GM12878 (cell line): ENCODE measurements around the gene NOL4L. TPM values are rescaled to one million over a fixed set of nuclear protein-coding genes. Genes with fewer than 3 reads are reported as not detected.
A peak's percentile ranks its signal among the peaks of the same experiment; 100 is the strongest.

Experiments
- ATAC-seq: fragments of 200-7000 bp; cut with Tn5 transposase; 3 replicates; pipeline ENCODE4 v1.9.1; 2020; ENCODE audit warnings: mild to moderate bottlenecking, moderate library complexity
- BruUV-seq: library from RNA; stranded (reverse); fragments of 400-500 nt; replicated peaks from 2 replicates; lab custom pipeline; 2021; lab: Mats Ljungman, UMichigan
- CTCF ChIA-PET: fragments of 300-600 bp; sonication (Branson Sonifier 250); formaldehyde crosslinking; extraction: SDS; loops from one replicate; lab custom pipeline; 2021; ENCODE audit warnings: inconsistent platforms; lab: Yijun Ruan, JAX
- POLR2A ChIA-PET: fragments of 350-600 bp; formaldehyde crosslinking; extraction: SDS; loops from one replicate; lab custom pipeline; 2021; ENCODE audit warnings: inconsistent platforms; lab: Charles Lee
- RAD21 ChIA-PET: fragments of 300-600 bp; sonication (Branson Sonifier 250); formaldehyde crosslinking; loops from one replicate; lab custom pipeline; 2023; ENCODE audit warnings: antibody characterized with exemption; ENCODE audit not compliant: unreplicated experiment; lab: Charles Lee
- SMC1A ChIA-PET: fragments of 300-600 bp; sonication (Branson Sonifier 250); formaldehyde crosslinking; loops from one replicate; lab custom pipeline; 2023; ENCODE audit not compliant: unreplicated experiment, uncharacterized antibody; lab: Charles Lee
- DNase-seq: peaks from one replicate; pipeline ENCODE4 v3.0.0-alpha.2; 2011; ENCODE audit warnings: low read depth, low spot score
- FAIRE-seq: peaks from 3 replicates; lab custom pipeline; 2011; peaks lifted over from hg19 to GRCh38; lab: Jason Lieb, UNC
- H2AFZ ChIP-seq: 2 replicates; pipeline ENCODE4 v1.6.0; 2011; ENCODE audit warnings: low read depth, low read length, control low read depth; ENCODE audit not compliant: control insufficient read depth
- H3K27ac ChIP-seq: 2 replicates; pipeline ENCODE4 v1.5.1; 2011; ENCODE audit warnings: control low read depth; ENCODE audit not compliant: control insufficient read depth, insufficient read depth
- H3K27me3 ChIP-seq, 2 experiments: replicated peaks in 1 of 2; 2 replicates each; pipeline versions ENCODE4 v1.6.0 to v1.6.1; 2011; ENCODE audit warnings: low read length in 1 of 2; ENCODE audit not compliant: control insufficient read depth in 2 of 2, insufficient read depth in 2 of 2
- H3K36me3 ChIP-seq, 2 experiments: 2 replicates each; pipeline ENCODE4 v1.5.1; 2011; ENCODE audit warnings: low read length in 1 of 2; ENCODE audit not compliant: control insufficient read depth in 2 of 2, insufficient read depth in 2 of 2
- H3K4me1 ChIP-seq: 2 replicates; pipeline ENCODE4 v1.6.1; 2011; ENCODE audit warnings: mild to moderate bottlenecking, low read length, moderate library complexity, mixed read lengths; ENCODE audit not compliant: control insufficient read depth, insufficient read depth
- H3K4me2 ChIP-seq: 2 replicates; pipeline ENCODE4 v1.6.0; 2011; ENCODE audit warnings: control low read depth; ENCODE audit not compliant: control insufficient read depth, insufficient read depth
- H3K4me3 ChIP-seq: fragments of 200-600 bp; sonication (generic); 2 replicates; pipeline ENCODE4 v1.5.1; 2016
- H3K79me2 ChIP-seq: 2 replicates; pipeline ENCODE4 v1.6.0; 2011; ENCODE audit warnings: low read length; ENCODE audit not compliant: control insufficient read depth, insufficient read depth
- H3K9ac ChIP-seq: 2 replicates; pipeline ENCODE4 v1.8.0; 2011; ENCODE audit warnings: low read length, control low read depth, mixed read lengths; ENCODE audit not compliant: control insufficient read depth, insufficient read depth
- H3K9me3 ChIP-seq: replicated peaks from 3 replicates; pipeline ENCODE4 v1.5.1; 2011; ENCODE audit warnings: mild to moderate bottlenecking, low read length; ENCODE audit not compliant: control insufficient read depth, insufficient read depth
- H4K20me1 ChIP-seq: 2 replicates; pipeline ENCODE4 v1.6.0; 2011; ENCODE audit not compliant: control insufficient read depth, insufficient read depth
- CREB1 ChIP-seq: IDR thresholded peaks from 2 replicates; pipeline ENCODE4 v1.6.1; 2012; ENCODE audit warnings: low read depth, mild to moderate bottlenecking, inconsistent platforms
- E2F4 ChIP-seq: IDR thresholded peaks from 2 replicates; pipeline ENCODE4 v1.6.1; 2012; ENCODE audit warnings: low read depth, low read length, improper control_type of control experiment
- E2F8 ChIP-seq: fragments of 450-650 bp; IDR thresholded peaks from 2 replicates; pipeline ENCODE4 v1.6.1; 2018; ENCODE audit warnings: mild to moderate bottlenecking, low read depth, moderate library complexity; ENCODE audit not compliant: partially characterized antibody
- IKZF1 ChIP-seq: fragments of 450-650 bp; conservative IDR thresholded peaks from 2 replicates; pipeline ENCODE4 v1.6.1; 2017; ENCODE audit warnings: antibody characterized with exemption, mild to moderate bottlenecking
- NBN ChIP-seq: fragments of 450-650 bp; IDR thresholded peaks from 2 replicates; pipeline ENCODE4 v1.6.1; 2016
- POLR2A ChIP-seq: IDR thresholded peaks from 2 replicates; pipeline ENCODE4 v1.6.1; 2011; ENCODE audit warnings: low read depth, mild to moderate bottlenecking, low read length
- SMC3 ChIP-seq: IDR thresholded peaks from 2 replicates; pipeline ENCODE4 v1.6.1; 2011; ENCODE audit warnings: low read length, improper control_type of control experiment, borderline replicate concordance
- SRF ChIP-seq, 2 experiments: IDR thresholded peaks; 2 replicates each; pipeline ENCODE4 v1.6.1; 2011; ENCODE audit warnings: low read depth in 2 of 2, low read length in 2 of 2, mild to moderate bottlenecking in 1 of 2, moderate library complexity in 1 of 2
- USF1 ChIP-seq: IDR thresholded peaks from 2 replicates; pipeline ENCODE4 v1.6.1; 2011; ENCODE audit warnings: borderline replicate concordance, low read depth, mild to moderate bottlenecking, moderate library complexity, mixed read lengths, low read length; ENCODE audit not compliant: insufficient read depth; ENCODE audit errors: extremely low read length
- ZZZ3 ChIP-seq: IDR thresholded peaks from 2 replicates; pipeline ENCODE4 v1.6.1; 2011; ENCODE audit warnings: low read depth; ENCODE audit not compliant: control insufficient read depth, insufficient read length
- WGBS: methylation state at CpG from one replicate; pipeline ENCODE4 v1.1.6; 2016; ENCODE audit warnings: low lambda C conversion rate; ENCODE audit not compliant: insufficient replicate concordance, insufficient coverage; ENCODE audit errors: missing lambda C conversion rate; 5-methylcytosine and 5-hydroxymethylcytosine counted together
- in situ Hi-C: fragments of 300-500 bp; cut with MboI; formaldehyde crosslinking; loops from 9 replicates; pipeline ENCODE4 v1.14.3; 2018; ENCODE audit warnings: mixed read lengths
- intact Hi-C: fragments of 100-400 bp; cut with micrococcal nuclease; formaldehyde crosslinking; loops from one replicate; pipeline ENCODE4 v1.14.2; 2022; ENCODE audit not compliant: unreplicated experiment
- polyA plus RNA-seq, 11 experiments: library from polyadenylated mRNA; depleted of rRNA in 4 of 11; unstranded in 6 of 11; stranded (reverse) in 5 of 11; fragments of >200 nt; fragmentation: Nextera tagmentation in 4 of 11; fragmentation: Illumina TruSeq in 1 of 11; extraction: Ambion mirVana in 4 of 11; extraction: Trizol in 1 of 11; gene quantifications; 1 replicate in 1 of 11; 2 replicates in 10 of 11; pipeline versions ENCODE4 v1.2.1 to v1.2.3, GENCODE V29; 2011 to 2016; ENCODE audit warnings: inconsistent platforms in 2 of 11, missing spikeins in 2 of 11, low read depth in 1 of 11
- total RNA-seq, 4 experiments: library from RNA; depleted of rRNA in 3 of 4; stranded (reverse); fragments of >200 nt in 3 of 4; fragmentation: Illumina TruSeq in 1 of 4; extraction: Trizol in 1 of 4; gene quantifications; 2 replicates each; pipeline versions ENCODE4 v1.2.1 to v1.2.3, GENCODE V29; 2013 to 2021

The NOL4L gene
- total and polyA plus RNA-seq, 10 of the 15 experiments (the other 5 are each of a cell fraction or from before 2014, with no cell fraction given), result 2.3 to 24.0 (median 8.0) TPM

DNA sequence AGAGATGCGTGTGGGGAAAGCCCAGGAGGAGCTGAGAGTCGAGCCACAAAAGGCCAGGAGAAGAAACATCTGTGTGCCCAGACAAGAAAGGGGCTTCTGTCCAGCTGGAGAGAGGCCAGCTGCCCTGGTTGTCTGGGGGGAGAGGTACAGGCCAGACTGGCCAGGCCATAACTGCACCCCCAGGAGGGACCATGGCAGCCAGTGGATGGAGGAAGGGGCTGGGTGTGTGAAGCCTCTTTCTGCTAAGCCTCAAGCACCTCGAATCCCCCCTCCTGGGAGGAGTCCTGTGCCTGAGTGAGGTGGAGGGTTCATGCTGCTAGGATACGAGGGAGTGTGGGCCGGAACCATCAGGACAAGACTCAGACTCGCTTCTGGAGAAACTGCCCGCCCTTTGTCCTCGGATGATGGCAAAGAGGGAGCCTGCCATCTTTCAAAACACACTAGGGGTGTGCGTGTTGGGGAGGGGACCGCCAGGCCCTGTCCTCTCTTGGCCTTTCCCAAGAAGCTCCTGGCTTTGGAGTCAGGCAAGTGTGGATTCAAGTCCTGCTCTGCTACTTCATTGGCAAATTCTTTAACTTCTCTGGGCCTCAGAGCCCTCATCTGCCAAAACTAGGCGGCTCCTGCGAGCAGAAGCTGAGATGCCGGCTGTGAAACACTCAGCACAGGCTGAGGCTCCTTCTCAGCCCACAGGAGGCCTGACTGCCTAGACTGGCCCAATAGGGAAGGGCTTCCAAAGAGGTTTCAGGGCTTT is 136.7 kb downstream of the NOL4L start (continued):
- TF ChIP-seq E2F8 (no peak), E2F4 (no peak)
- TF ChIP-seq, all 136 proteins: peak for 0

DNA sequence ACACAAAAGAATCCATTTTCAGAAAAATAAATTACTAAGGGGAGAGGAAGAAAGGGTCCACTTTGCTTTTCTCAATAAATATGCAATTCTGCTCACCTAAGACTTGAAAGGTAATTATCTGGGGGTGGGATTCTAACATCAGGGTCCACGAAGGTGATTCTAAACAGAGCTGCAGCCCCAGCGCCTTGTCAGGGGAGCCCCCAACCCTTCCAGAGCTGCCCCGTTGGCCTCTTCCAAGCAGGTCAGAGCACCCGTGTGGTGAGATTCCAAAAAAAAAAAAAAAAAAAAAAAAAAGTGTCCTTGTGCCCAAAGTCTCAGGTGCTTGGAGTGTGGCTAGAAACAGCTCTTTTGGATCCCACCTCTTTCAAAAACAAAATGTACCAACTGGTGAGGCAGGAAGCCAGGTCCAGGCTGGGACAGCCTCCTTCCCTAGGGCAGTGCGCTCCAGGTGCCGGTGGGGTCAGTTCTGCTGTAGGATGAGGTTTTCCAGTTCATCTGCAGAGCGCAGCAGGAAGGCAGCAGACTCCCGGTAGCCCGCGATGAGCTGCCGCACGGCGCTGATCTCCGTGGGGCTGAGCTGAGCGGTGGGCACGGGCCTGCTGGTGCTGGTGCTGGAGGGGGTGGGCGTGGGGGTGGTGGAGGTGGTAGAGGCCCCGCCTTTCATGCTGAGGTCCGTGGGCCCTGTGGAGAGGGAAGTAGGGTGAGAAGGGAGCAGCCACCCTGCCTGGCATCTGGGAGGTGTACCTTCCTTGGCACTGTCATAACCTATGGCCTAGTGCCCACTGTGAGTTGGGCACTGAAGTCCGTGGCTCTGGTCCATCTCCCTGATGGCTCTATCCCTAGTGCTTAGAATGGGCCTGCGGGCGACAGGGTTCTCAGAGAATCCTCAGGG is 137.8 kb downstream of the NOL4L start:
- H3K79me2 ChIP-seq, result no peaks in the 10 kb centered on the region
- ChIA-PET SMC1A (no interaction called here), CTCF (interaction anchor here (0.6 kb wide), 2 partner anchors 34 to 45 kb away, joined by 3 read pairs; no protein-coding TSS in a partner anchor), RAD21 (no interaction called here), POLR2A (interaction anchor here (0.7 kb wide), 1 partner anchor 42 kb away, joined by 8 read pairs; no protein-coding TSS in a partner anchor)
- no peaks in the 10 kb centered on the region for H3K4me1 ChIP-seq
- intact Hi-C loops, result no loop called here
- no peaks in the 10 kb centered on the region for H3K27me3 ChIP-seq
- no TSS peak for BruUV-seq
- ATAC-seq, result no peak
- H3K36me3 ChIP-seq, result peaks cover 0 to 1% of the 10 kb centered on the region in 2 experiments; a peak in 2 of 4 replicates
- no peak for TF ChIP-seq USF1
- no peak for TF ChIP-seq SMC3
- TF ChIP-seq ZZZ3, result no peak
- no peak for TF ChIP-seq CREB1
- TF ChIP-seq POLR2A, result peak; percentile 31; the same call in 1 of the 2 replicates
- TF ChIP-seq NBN, result no peak
- TF ChIP-seq IKZF1, result no peak
- TF ChIP-seq SRF (IDR thresholded peaks at IDR 0.05; ENCODE audit: low read depth in 2 of 2, low read length in 2 of 2), result 0 out of 4 replicates have a peak, but pooled peaks of 1 of the 2 experiments have one; percentile 8
- DNase-seq, result no peak
- no peaks in the 10 kb centered on the region for H3K9me3 ChIP-seq
- no peak for FAIRE-seq
- WGBS, result 91% methylated on average over 21 of the region's 22 CpGs
- H3K4me2 ChIP-seq, result no peak overlapping the region
- no peak overlapping the region for H3K4me3 ChIP-seq
- in situ Hi-C loops, result no loop called here
- H3K9ac ChIP-seq, result no peak overlapping the region
- H3K27ac ChIP-seq, result no peak overlapping the region
- H2AFZ ChIP-seq, result no peak overlapping the region
- no peaks in the 10 kb centered on the region for H4K20me1 ChIP-seq
